MCF 10A (cell line): Measurements from ENCODE around the gene FBLN1. TPM values are rescaled to one million over a fixed set of nuclear protein-coding genes. Genes with fewer than 3 reads are reported as not detected.

Experiments
- BruUV-seq: library from RNA; stranded (reverse); fragments of 400-500 nt; replicated peaks from 2 replicates; lab custom pipeline; 2021; lab: Mats Ljungman, UMichigan
- CTCF ChIA-PET: fragments of 300-600 bp; sonication (Branson Sonifier 250); formaldehyde crosslinking; extraction: SDS; loops from one replicate; lab custom pipeline; 2021; ENCODE audit warnings: antibody characterized with exemption, inconsistent platforms; lab: Yijun Ruan, JAX
- POLR2A ChIA-PET: fragments of 300-600, 350-650 bp; sonication (Branson Sonifier 250); formaldehyde crosslinking; extraction: SDS; loops from one replicate; lab custom pipeline; 2020; ENCODE audit warnings: antibody characterized with exemption, inconsistent platforms; lab: Yijun Ruan, JAX
- DNase-seq: peaks from one replicate; pipeline ENCODE4 v3.0.0-alpha.2; 2018; ENCODE audit not compliant: unreplicated experiment
- H3K27ac Mint-ChIP-seq: one replicate; pipeline ENCODE4 v1.8.0; 2022; ENCODE audit warnings: mild to moderate bottlenecking, low read depth, mixed read lengths; ENCODE audit not compliant: unreplicated experiment
- H3K27me3 Mint-ChIP-seq: one replicate; pipeline ENCODE4 v1.8.0; 2022; ENCODE audit warnings: mixed read lengths; ENCODE audit not compliant: insufficient read depth, unreplicated experiment
- H3K36me3 Mint-ChIP-seq: one replicate; pipeline ENCODE4 v1.8.0; 2022; ENCODE audit warnings: mild to moderate bottlenecking, moderate library complexity, mixed read lengths; ENCODE audit not compliant: insufficient read depth, unreplicated experiment
- H3K4me1 Mint-ChIP-seq: one replicate; pipeline ENCODE4 v1.8.0; 2022; ENCODE audit warnings: mixed read lengths; ENCODE audit not compliant: insufficient read depth, unreplicated experiment
- H3K4me3 Mint-ChIP-seq: one replicate; pipeline ENCODE4 v1.8.0; 2022; ENCODE audit warnings: mild to moderate bottlenecking, moderate library complexity, mixed read lengths; ENCODE audit not compliant: unreplicated experiment
- H3K9me3 Mint-ChIP-seq: one replicate; pipeline ENCODE4 v1.8.0; 2022; ENCODE audit warnings: mixed read lengths; ENCODE audit not compliant: unreplicated experiment
- intact Hi-C: fragments of 100-400 bp; cut with micrococcal nuclease; formaldehyde crosslinking; loops from 2 replicates; pipeline ENCODE4 v1.14.1; 2022
- total RNA-seq: library from RNA; stranded (reverse); gene quantifications from 2 replicates; pipeline ENCODE4 v1.2.3, GENCODE V29; 2022
- TF ChIP-seq, protein P1 (sequence below): fragments of 200-600 bp; IDR thresholded peaks from one replicate; pipeline ENCODE4 v1.8.0; 2022; ENCODE audit warnings: antibody characterized with exemption, mild to moderate bottlenecking; ENCODE audit not compliant: unreplicated experiment

The FBLN1 gene
- total RNA-seq, 1 experiment from 2014 or later: 110 TPM

DNA sequence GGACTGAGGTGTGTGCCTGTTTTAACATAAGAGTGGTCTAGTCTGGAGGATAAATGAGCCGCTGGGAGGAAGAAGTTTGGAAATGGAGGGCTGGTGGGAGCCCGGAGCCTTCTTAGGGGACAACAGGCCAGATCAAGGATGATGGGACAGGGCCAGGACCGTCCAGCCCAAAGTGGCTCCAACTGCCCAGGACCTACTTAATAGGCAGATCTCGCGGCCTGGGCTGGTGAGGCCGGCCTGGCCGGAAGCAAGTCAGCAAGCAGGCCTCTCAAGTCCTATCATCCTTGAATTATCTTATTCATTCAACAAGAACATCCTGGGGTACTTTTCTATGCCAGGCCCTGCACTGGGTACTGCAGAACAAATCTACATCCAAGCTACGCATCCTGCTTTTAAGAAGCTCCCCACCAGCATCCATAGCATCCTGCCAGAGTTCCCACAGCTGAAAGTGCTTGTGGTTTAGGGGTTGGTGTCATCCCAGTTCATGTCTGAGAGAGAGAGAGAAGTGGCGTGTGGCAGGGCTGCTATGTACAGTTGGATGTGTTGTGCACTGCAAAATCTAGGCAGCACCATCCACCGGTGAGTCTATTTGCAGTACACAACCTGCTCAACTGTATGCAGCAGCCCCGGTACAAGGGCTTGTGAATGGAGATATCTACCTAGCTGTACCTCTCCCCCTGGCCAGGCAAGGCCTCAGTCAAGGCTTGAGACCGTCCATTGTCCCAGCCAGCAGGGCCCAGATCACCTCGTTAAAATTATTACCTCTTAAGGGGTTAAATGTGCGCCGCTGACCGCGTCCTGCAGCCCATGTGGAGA, 82.1 kb downstream of the FBLN1 start:
- intact Hi-C loops: no loop called here
- ChIA-PET POLR2A (interaction anchor here (0.7 kb wide), 1 partner anchor 87 kb away, joined by 3 read pairs; no protein-coding TSS in a partner anchor), CTCF (no interaction called here)
- Mint-ChIP-seq H3K27me3 (no peaks in the 10 kb centered on the region), H3K4me3 (no peak overlapping the region), H3K27ac (no peak overlapping the region), H3K36me3 (peaks cover 11% of the 10 kb centered on the region), H3K9me3 (no peaks in the 10 kb centered on the region), H3K4me1 (peaks cover 6% of the 10 kb centered on the region)
- DNase-seq: no peak
- BruUV-seq: no TSS peak
- TF ChIP-seq, protein P1, sequence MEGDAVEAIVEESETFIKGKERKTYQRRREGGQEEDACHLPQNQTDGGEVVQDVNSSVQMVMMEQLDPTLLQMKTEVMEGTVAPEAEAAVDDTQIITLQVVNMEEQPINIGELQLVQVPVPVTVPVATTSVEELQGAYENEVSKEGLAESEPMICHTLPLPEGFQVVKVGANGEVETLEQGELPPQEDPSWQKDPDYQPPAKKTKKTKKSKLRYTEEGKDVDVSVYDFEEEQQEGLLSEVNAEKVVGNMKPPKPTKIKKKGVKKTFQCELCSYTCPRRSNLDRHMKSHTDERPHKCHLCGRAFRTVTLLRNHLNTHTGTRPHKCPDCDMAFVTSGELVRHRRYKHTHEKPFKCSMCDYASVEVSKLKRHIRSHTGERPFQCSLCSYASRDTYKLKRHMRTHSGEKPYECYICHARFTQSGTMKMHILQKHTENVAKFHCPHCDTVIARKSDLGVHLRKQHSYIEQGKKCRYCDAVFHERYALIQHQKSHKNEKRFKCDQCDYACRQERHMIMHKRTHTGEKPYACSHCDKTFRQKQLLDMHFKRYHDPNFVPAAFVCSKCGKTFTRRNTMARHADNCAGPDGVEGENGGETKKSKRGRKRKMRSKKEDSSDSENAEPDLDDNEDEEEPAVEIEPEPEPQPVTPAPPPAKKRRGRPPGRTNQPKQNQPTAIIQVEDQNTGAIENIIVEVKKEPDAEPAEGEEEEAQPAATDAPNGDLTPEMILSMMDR: no peak

DNA sequence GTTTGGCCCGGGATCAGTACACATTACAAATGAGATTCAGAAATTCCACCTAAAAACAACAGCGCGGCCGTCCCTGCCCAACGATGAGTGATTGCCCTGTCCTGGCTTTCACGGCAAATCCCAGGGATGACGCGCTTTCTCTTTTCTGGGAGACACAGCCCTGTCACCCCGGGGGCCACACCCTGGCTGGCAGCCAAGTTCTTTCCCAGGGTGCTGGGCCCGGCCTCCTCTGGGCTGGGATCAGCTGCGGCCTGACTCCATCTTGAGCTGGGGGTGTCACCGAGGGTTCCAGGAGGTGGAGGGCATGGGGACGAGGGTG, 82.7 kb downstream of the FBLN1 start:
- intact Hi-C loops: no loop called here
- H3K9me3 Mint-ChIP-seq: no peaks in the 10 kb centered on the region
- peaks cover 6% of the 10 kb centered on the region for H3K4me1 Mint-ChIP-seq
- no peak overlapping the region for H3K27ac Mint-ChIP-seq
- H3K36me3 Mint-ChIP-seq: peaks cover 13% of the 10 kb centered on the region
- H3K4me3 Mint-ChIP-seq: no peak overlapping the region
- POLR2A ChIA-PET: no interaction called here
- DNase-seq: no peak
- no peaks in the 10 kb centered on the region for H3K27me3 Mint-ChIP-seq
- TF ChIP-seq, protein P1: no peak
- no TSS peak for BruUV-seq
- CTCF ChIA-PET: no interaction called here

DNA sequence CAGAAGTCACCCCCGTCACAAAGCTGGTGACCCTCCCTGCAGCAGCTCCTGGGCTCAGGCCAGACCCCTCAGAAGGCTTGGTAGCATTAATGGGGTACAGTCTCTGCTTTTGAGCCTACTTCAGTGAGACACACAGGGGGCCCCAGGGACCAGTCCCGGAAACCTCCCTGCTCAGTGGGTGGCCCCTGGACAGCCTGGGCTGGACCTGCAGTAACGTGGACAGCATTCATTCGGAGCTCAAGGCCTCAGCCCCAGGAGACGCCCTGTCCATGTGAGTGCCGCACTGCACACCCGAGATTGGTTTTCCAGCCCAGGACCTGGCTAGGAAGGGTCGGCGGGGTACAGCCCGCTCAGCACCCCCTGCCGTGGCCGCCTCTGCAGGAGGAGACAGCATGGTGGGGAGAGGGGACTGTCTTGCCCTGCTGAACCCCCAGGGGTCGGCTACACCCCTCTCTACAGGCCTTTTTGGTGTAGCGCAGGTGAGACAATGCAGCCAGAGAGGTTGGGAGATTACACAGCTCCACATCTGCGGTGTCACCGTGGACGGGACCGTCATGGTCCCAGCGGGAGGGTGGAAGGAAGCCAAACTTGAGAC, 83.4 kb downstream of the FBLN1 start:
- intact Hi-C loops: no loop called here
- Mint-ChIP-seq H3K9me3 (no peaks in the 10 kb centered on the region), H3K27ac (no peak overlapping the region), H3K4me1 (peaks cover 6% of the 10 kb centered on the region), H3K36me3 (peaks cover 13% of the 10 kb centered on the region), H3K27me3 (no peaks in the 10 kb centered on the region), H3K4me3 (no peak overlapping the region)
- TF ChIP-seq, protein P1: no peak
- POLR2A ChIA-PET: no interaction called here
- BruUV-seq: no TSS peak
- no peak for DNase-seq
- CTCF ChIA-PET: no interaction called here

DNA sequence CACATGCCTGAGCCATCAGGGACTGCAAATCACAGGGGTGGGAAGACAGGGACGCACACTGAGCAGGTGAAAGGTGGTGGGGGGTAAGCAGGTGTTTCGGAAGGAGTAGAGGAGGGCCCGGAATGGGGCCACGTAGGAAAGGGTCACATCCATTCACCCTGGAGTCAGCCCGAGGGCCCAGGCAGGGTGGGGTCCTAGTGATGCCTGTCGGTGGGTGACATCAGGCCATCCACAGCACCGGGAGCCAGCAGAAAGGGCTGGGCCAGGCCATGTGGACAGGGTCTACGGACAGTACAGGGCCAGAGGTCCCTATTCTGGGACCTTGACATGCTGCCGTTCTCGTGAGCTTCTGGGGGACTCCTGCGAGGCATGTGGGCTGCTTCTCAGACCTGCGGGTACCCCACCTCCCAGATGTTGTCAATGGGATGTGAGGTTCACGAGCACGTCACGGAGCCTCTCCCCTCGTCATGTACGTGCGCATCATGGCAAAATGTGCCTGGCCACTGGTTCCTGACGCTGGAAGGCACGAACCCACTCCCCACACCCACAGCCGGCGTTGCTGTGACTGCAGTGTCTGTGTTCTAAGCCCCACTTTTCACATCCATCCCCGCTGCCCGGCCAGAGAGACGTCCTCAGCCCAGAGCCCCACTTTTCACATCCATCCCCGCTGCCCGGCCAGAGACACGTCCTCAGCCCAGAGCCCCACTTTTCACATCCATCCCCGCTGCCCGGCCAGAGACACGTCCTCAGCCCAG, 84.1 kb downstream of the FBLN1 start:
- H3K9me3 Mint-ChIP-seq: no peaks in the 10 kb centered on the region
- intact Hi-C loops: no loop called here
- H3K4me1 Mint-ChIP-seq: peaks cover 6% of the 10 kb centered on the region
- ChIA-PET CTCF (interaction anchor here (0.9 kb wide), 1 partner anchor 9 kb away, joined by 4 read pairs; no protein-coding TSS in a partner anchor), POLR2A (no interaction called here)
- no peaks in the 10 kb centered on the region for H3K27me3 Mint-ChIP-seq
- H3K36me3 Mint-ChIP-seq: peaks cover 13% of the 10 kb centered on the region
- no peak overlapping the region for H3K27ac Mint-ChIP-seq
- TF ChIP-seq, protein P1: no peak
- H3K4me3 Mint-ChIP-seq: no peak overlapping the region
- no peak for DNase-seq
- no TSS peak for BruUV-seq
